Gastroesophageal sphincter (tissue), 4 donors: ENCODE data around the gene CASP10. TPM values are rescaled to one million over a fixed set of nuclear protein-coding genes. Genes with fewer than 3 reads are reported as not detected.

Experiments
- ATAC-seq: fragments of 150-250 bp; one replicate; pipeline ENCODE4 v1.9.1; 2016; ENCODE audit warnings: mild to moderate bottlenecking, moderate library complexity
- H3K27ac ChIP-seq, 4 donors: fragments of 200-600 bp; sonication (generic) in 3 of 4; 1 replicate in 3 of 4; 2 replicates in 1 of 4; pipeline ENCODE4 v1.5.1; 2016 to 2019
- H3K27me3 ChIP-seq: fragments of 200-600 bp; sonication (generic); one replicate; pipeline ENCODE4 v1.5.1; 2019
- H3K36me3 ChIP-seq, 2 donors: fragments of 200-600 bp; sonication (generic); one replicate each; pipeline ENCODE4 v1.5.1; 2019; ENCODE audit warnings: control low read depth in 1 of 2
- H3K4me1 ChIP-seq, 3 donors: fragments of 200-600 bp; sonication (generic); 1 replicate in 2 of 3; 2 replicates in 1 of 3; pipeline ENCODE4 v1.5.1; 2016 to 2019; ENCODE audit warnings: control low read depth in 2 of 3
- H3K4me3 ChIP-seq, 2 donors: fragments of 200-600 bp; sonication (generic); one replicate each; pipeline ENCODE4 v1.5.1; 2019; ENCODE audit warnings: mild to moderate bottlenecking in 1 of 2, moderate library complexity in 1 of 2
- H3K9me3 ChIP-seq, 3 donors: fragments of 200-600 bp; sonication (generic); one replicate each; pipeline ENCODE4 v1.5.1; 2017 to 2019; ENCODE audit warnings: control low read depth in 2 of 3
- EP300 ChIP-seq: sonication (generic); formaldehyde crosslinking; IDR thresholded peaks from one replicate; pipeline ENCODE4 v1.6.1; 2017; ENCODE audit warnings: antibody characterized with exemption, mild to moderate bottlenecking
- POLR2A ChIP-seq, 2 donors: fragments of 450-650 bp; IDR thresholded peaks; one replicate each; pipeline ENCODE4 v1.6.1; 2017; ENCODE audit warnings: antibody characterized with exemption in 2 of 2, mild to moderate bottlenecking in 2 of 2, moderate library complexity in 1 of 2
- POLR2AphosphoS5 ChIP-seq: sonication (generic); formaldehyde crosslinking; IDR thresholded peaks from one replicate; pipeline ENCODE4 v1.6.1; 2017; ENCODE audit warnings: antibody characterized with exemption
- WGBS, 2 donors: methylation state at CpG; one replicate each; pipeline ENCODE4 v1.1.5; 2018; ENCODE audit warnings: low coverage in 1 of 2; 5-methylcytosine and 5-hydroxymethylcytosine counted together
- total RNA-seq, 4 donors: library from RNA; depleted of rRNA; stranded (reverse); fragments of >200 nt; gene quantifications; one replicate each; pipeline ENCODE4 v1.1.0, GENCODE V29; 2016
- TF ChIP-seq, protein P1 (sequence below), 4 experiments: fragments of 200-600 bp in 2 of 4; fragments of 450-650 bp in 2 of 4; sonication (generic) in 1 of 4; IDR thresholded peaks; one replicate each; pipeline ENCODE4 v1.5.1; 2017 to 2019; ENCODE audit warnings: antibody characterized with exemption in 4 of 4, mild to moderate bottlenecking in 2 of 4, moderate library complexity in 2 of 4

The CASP10 gene
- total RNA-seq, 4 donors from 2014 or later = 2.6 to 7.5 (median 6.3) TPM

GRCh38 chr2:201232467-201232815 is 49.5 kb downstream of the CASP10 start:
- 72 to 80% methylated on average over 1 to 3 of the region's 3 CpGs for WGBS, 2 donors
- ATAC-seq = no peak
- Histone ChIP-seq H3K27ac (no peak overlapping the region), H3K27me3 (no peaks in the 10 kb centered on the region), H3K9me3 (no peaks in the 10 kb centered on the region), H3K4me3 (no peak overlapping the region), H3K4me1 (peaks cover 0 to 25% (median 6%) of the 10 kb centered on the region in 3 donors), H3K36me3 (no peaks in the 10 kb centered on the region)
- TF ChIP-seq EP300 (no peak), POLR2AphosphoS5 (no peak), POLR2A (IDR thresholded peaks at IDR 0.05) (no peak)
- TF ChIP-seq, protein P1, sequence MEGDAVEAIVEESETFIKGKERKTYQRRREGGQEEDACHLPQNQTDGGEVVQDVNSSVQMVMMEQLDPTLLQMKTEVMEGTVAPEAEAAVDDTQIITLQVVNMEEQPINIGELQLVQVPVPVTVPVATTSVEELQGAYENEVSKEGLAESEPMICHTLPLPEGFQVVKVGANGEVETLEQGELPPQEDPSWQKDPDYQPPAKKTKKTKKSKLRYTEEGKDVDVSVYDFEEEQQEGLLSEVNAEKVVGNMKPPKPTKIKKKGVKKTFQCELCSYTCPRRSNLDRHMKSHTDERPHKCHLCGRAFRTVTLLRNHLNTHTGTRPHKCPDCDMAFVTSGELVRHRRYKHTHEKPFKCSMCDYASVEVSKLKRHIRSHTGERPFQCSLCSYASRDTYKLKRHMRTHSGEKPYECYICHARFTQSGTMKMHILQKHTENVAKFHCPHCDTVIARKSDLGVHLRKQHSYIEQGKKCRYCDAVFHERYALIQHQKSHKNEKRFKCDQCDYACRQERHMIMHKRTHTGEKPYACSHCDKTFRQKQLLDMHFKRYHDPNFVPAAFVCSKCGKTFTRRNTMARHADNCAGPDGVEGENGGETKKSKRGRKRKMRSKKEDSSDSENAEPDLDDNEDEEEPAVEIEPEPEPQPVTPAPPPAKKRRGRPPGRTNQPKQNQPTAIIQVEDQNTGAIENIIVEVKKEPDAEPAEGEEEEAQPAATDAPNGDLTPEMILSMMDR (IDR thresholded peaks at IDR 0.05) = no peak

DNA sequence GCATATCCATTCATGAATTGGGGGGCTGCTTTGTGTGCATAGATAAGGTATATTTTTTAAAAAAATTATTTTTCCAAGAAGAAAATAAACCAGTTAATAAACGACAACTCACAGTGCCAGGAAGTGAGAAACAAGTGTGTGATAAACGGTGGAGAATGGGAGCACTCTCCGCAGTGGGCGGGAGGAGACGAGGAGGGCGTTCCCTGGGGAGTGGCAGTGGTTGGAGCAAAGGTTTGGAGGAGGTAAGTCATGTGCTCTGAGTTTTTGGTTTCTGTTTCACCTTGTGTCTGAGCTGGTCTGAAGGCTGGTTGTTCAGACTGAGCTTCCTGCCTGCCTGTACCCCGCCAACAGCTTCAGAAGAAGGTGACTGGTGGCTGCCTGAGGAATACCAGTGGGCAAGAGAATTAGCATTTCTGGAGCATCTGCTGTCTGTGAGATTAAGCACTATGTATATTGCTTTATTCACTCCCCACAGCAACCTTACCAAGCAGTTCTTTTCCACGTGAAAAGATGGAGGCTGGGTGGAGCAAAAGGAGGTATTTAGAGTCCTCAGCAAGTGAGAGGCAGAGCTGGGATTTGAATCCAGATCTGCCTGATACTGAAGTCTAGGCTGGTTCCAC is 50.4 kb downstream of the CASP10 start:
- H3K9me3 ChIP-seq = no peaks in the 10 kb centered on the region
- no peaks in the 10 kb centered on the region for H3K36me3 ChIP-seq
- TF ChIP-seq, protein P1 (IDR thresholded peaks at IDR 0.05) = no peak
- H3K4me1 ChIP-seq = peaks cover 0 to 25% (median 6%) of the 10 kb centered on the region in 3 donors
- H3K27me3 ChIP-seq = no peaks in the 10 kb centered on the region
- WGBS, 2 donors = 49 to 67% methylated on average over 2 to 8 of the region's 8 CpGs
- peak overlapping the region in 1 of 2 donors; percentile 26 for H3K4me3 ChIP-seq
- peak; percentile 30 for ATAC-seq
- H3K27ac ChIP-seq = peak overlapping the region in 1 of 4 donors; percentile 22

DNA sequence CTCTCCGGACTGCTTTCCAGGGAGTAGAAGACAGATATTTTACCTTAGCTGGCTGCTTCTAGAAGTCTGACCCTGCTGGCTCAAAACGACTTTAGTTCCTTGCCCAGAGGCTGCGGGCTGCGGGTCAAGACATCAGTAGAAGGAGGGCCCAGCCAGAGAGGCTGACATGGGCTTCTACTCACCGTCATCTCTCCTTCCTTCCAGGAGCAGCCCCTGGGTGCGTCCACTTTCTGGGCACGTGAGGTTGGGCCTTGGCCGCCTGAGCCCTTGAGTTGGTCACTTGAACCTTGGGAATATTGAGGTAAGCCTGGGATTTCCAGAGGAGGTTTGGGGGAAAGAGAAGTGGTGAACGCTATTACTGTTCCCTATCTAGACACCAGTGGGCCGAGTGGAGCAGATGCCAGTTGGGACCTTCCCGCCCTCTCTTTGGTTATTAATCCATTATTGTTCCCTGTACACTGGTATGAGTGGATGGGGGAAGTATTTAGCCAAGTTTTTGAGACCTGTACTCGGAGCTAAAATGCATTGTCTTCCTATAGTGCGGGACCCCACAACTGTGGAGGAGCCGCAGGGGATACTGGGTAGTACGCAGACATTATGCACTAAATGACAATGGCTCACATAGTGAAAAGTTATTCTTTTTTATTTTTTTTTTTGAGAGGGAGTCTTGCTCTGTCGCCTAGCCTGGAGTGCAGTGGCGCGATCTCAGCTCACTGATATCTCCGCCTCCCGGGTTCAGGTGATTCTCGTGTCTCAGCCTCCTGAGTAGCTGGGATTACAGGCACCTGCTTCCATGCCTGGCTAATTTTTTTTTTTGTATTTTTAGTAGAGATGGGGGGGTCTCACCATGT is 51.1 kb downstream of the CASP10 start:
- Histone ChIP-seq H3K4me3 (peak overlapping the region in 1 of 2 donors; percentile 26), H3K27me3 (no peaks in the 10 kb centered on the region), H3K9me3 (no peaks in the 10 kb centered on the region), H3K27ac (peak overlapping the region in 1 of 4 donors; percentile 22), H3K36me3 (no peaks in the 10 kb centered on the region), H3K4me1 (peaks cover 0 to 25% (median 6%) of the 10 kb centered on the region in 3 donors)
- TF ChIP-seq POLR2A (IDR thresholded peaks at IDR 0.05) (no peak), POLR2AphosphoS5 (no peak)
- TF ChIP-seq, protein P1 (IDR thresholded peaks at IDR 0.05) = no peak
- WGBS, 2 donors = 84 to 90% methylated on average over 10 to 12 of the region's 21 CpGs
- no peak for ATAC-seq

DNA sequence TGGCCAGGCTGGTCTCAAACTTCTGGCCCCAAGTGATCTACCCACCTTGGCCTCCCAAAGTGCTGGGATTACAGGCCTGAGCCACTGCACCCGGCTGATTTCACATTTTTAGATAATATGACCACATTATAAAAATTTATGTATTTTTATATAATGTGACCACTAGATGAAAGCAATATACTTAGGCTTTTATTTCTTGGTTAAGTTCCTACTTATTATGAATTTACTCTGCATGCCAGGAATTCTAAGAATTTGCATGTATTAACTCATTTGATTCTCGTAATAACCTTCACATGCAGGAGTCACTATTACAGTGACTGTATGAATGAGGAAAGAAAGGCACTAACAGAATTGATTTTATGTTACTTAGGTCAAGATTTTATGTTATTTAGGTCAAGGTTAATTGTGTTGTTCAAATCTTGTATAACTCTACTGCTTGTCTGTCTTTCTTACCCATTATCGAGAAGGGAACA is 51.8 kb downstream of the CASP10 start:
- Histone ChIP-seq H3K4me3 (no peak overlapping the region), H3K4me1 (peaks cover 0 to 25% (median 6%) of the 10 kb centered on the region in 3 donors), H3K27me3 (no peaks in the 10 kb centered on the region), H3K36me3 (no peaks in the 10 kb centered on the region), H3K9me3 (no peaks in the 10 kb centered on the region), H3K27ac (no peak overlapping the region)
- TF ChIP-seq EP300 (no peak), POLR2A (IDR thresholded peaks at IDR 0.05) (no peak), POLR2AphosphoS5 (no peak)
- TF ChIP-seq, protein P1 (IDR thresholded peaks at IDR 0.05) = no peak
- no peak for ATAC-seq
- WGBS, 2 donors = 69 to 88% methylated on average over 3 of the region's 3 CpGs
